Fibroblast of lung (primary cell): Measurements from ENCODE around the gene AFAP1.

Experiments
- CTCF ChIP-seq, 2 donors: IDR thresholded peaks in 1 of 2; conservative IDR thresholded peaks in 1 of 2; 1 replicate in 1 of 2; 2 replicates in 1 of 2; pipeline ENCODE4 v1.5.1; 2011 to 2012; ENCODE audit warnings: low read length in 2 of 2, control low read depth in 1 of 2, inconsistent platforms in 1 of 2, low read depth in 1 of 2, mild to moderate bottlenecking in 1 of 2
- EZH2 ChIP-seq: IDR thresholded peaks from 2 replicates; pipeline ENCODE4 v1.5.1; 2012; ENCODE audit warnings: low read length, control low read depth, mild to moderate bottlenecking; ENCODE audit errors: missing control alignments

- TF ChIP-seq CTCF (conservative IDR thresholded peaks at IDR 0.05 in 1 of 2, IDR thresholded peaks at IDR 0.05 in 1 of 2; ENCODE audit: low read depth in 1 of 2, low read length in 2 of 2) (no peak), EZH2 (no peak)
Measured at GRCh38 chr4:7962609-7963508, 23.2 kb upstream of the AFAP1 start.
